Tibial artery (tissue), 4 donors: ENCODE measurements around the gene TNS4.
"Not testable (repeated sequence)": the region's sequence is repeated elsewhere in the genome, so short reads cannot be mapped to it uniquely, and the experiment has no call there.

Experiments used
- DNase-seq, 2 donors: peaks; one replicate each; pipeline ENCODE4 v3.0.0-alpha.2; 2019
- H3K27ac ChIP-seq, 2 donors: fragments of 200-600 bp; sonication (generic) in 1 of 2; 1 replicate in 1 of 2; 2 replicates in 1 of 2; pipeline ENCODE4 v1.5.1; 2018 to 2019; ENCODE audit warnings: mild to moderate bottlenecking in 1 of 2
- H3K27me3 ChIP-seq, 2 donors: fragments of 200-600 bp; sonication (generic) in 1 of 2; one replicate each; pipeline versions ENCODE4 v1.5.1 to v1.6.0; 2016 to 2019
- H3K36me3 ChIP-seq, 3 donors: fragments of 200-600 bp; sonication (generic) in 2 of 3; one replicate each; pipeline ENCODE4 v1.5.1; 2016 to 2019; ENCODE audit warnings: mild to moderate bottlenecking in 2 of 3
- H3K4me1 ChIP-seq, 4 donors: fragments of 200-600 bp; sonication (generic) in 2 of 4; 1 replicate in 3 of 4; 2 replicates in 1 of 4; pipeline ENCODE4 v1.5.1; 2016 to 2019
- H3K4me3 ChIP-seq, 2 donors: fragments of 200-600 bp; sonication (generic) in 1 of 2; 1 replicate in 1 of 2; 2 replicates in 1 of 2; pipeline ENCODE4 v1.5.1; 2018 to 2019; ENCODE audit warnings: mild to moderate bottlenecking in 2 of 2
- H3K9me3 ChIP-seq, 3 donors: fragments of 200-600 bp; sonication (generic) in 1 of 3; one replicate each; pipeline ENCODE4 v1.5.1; 2016 to 2019
- intact Hi-C: fragments of 100-400 bp; cut with DNase I; formaldehyde crosslinking; loops from one replicate; pipeline ENCODE4 v1.15.0; 2023; ENCODE audit warnings: low total_unique reads
- TF ChIP-seq, protein P1 (sequence below), 2 experiments: fragments of 200-600 bp in 1 of 2; fragments of 450-650 bp in 1 of 2; IDR thresholded peaks; one replicate each; pipeline ENCODE4 v1.5.1; 2017 to 2019; ENCODE audit warnings: antibody characterized with exemption in 2 of 2, mild to moderate bottlenecking in 1 of 2, moderate library complexity in 1 of 2

Gene TNS4

DNA sequence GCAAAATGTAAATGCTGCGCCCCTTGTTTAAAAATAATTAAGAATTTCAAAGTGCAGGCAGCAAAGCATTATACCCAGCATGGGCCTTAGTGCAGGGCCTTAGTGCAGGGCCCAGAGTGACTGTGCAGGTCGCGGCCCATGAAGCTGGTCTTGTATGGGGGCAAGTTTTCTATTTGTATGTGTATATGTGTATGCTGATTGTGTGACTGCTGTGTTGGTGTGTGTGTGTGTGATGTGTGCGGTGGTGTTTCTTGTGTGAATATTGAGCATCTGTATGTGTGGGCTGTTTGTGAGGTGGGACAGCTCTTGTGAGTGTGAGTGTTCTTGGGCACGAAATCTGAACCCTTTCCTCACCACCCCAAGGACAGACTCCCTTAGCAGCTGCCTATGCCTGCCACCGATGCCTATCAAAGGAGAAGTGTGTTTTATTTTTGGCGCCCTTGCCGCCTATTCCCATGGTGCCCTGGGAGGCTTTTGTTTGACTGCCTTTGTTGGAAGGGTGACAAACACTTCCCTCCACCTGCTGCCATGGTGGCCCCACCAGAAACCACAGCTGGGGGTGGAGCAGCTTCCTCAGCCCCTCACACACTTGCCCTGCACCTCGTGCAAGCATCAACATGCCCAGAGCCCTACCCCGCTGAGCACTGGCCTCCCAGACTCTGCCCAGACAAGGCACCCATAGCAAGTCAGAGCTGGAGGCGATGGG is 45.8 kb upstream of the TNS4 start:
- intact Hi-C loops: no loop called here
- no peak overlapping the region for H3K4me3 ChIP-seq
- H3K9me3 ChIP-seq: no peaks in the 10 kb centered on the region
- TF ChIP-seq, protein P1, sequence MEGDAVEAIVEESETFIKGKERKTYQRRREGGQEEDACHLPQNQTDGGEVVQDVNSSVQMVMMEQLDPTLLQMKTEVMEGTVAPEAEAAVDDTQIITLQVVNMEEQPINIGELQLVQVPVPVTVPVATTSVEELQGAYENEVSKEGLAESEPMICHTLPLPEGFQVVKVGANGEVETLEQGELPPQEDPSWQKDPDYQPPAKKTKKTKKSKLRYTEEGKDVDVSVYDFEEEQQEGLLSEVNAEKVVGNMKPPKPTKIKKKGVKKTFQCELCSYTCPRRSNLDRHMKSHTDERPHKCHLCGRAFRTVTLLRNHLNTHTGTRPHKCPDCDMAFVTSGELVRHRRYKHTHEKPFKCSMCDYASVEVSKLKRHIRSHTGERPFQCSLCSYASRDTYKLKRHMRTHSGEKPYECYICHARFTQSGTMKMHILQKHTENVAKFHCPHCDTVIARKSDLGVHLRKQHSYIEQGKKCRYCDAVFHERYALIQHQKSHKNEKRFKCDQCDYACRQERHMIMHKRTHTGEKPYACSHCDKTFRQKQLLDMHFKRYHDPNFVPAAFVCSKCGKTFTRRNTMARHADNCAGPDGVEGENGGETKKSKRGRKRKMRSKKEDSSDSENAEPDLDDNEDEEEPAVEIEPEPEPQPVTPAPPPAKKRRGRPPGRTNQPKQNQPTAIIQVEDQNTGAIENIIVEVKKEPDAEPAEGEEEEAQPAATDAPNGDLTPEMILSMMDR (IDR thresholded peaks at IDR 0.05): no peak
- no peaks in the 10 kb centered on the region for H3K36me3 ChIP-seq
- H3K4me1 ChIP-seq: peaks cover 12 to 71% (median 56%) of the 10 kb centered on the region in 4 donors
- DNase-seq: peak; percentile 15 to 60
- no peaks in the 10 kb centered on the region for H3K27me3 ChIP-seq
- peak overlapping the region; percentile 78 to 79 for H3K27ac ChIP-seq

GRCh38 chr17:40546497-40546896 is 45.1 kb upstream of the TNS4 start:
- H3K27ac ChIP-seq, H3K27me3 ChIP-seq, intact Hi-C loops, H3K36me3 ChIP-seq, H3K9me3 ChIP-seq, H3K4me3 ChIP-seq: not testable (repeated sequence)
- DNase-seq: peak in 1 of 2 donors; percentile 5
- H3K4me1 ChIP-seq: peaks cover 10 to 71% (median 56%) of the 10 kb centered on the region in 4 donors

GRCh38 chr17:40545660-40546059 is 44.2 kb upstream of the TNS4 start:
- peak; percentile 9 to 62 for DNase-seq
- TF ChIP-seq, protein P1 (IDR thresholded peaks at IDR 0.05): no peak
- intact Hi-C loops: no loop called here
- peaks cover 6 to 69% (median 51%) of the 10 kb centered on the region in 4 donors for H3K4me1 ChIP-seq
- H3K36me3 ChIP-seq: no peaks in the 10 kb centered on the region
- H3K9me3 ChIP-seq: no peaks in the 10 kb centered on the region
- no peaks in the 10 kb centered on the region for H3K27me3 ChIP-seq
- no peak overlapping the region for H3K4me3 ChIP-seq
- H3K27ac ChIP-seq: no peak overlapping the region

DNA sequence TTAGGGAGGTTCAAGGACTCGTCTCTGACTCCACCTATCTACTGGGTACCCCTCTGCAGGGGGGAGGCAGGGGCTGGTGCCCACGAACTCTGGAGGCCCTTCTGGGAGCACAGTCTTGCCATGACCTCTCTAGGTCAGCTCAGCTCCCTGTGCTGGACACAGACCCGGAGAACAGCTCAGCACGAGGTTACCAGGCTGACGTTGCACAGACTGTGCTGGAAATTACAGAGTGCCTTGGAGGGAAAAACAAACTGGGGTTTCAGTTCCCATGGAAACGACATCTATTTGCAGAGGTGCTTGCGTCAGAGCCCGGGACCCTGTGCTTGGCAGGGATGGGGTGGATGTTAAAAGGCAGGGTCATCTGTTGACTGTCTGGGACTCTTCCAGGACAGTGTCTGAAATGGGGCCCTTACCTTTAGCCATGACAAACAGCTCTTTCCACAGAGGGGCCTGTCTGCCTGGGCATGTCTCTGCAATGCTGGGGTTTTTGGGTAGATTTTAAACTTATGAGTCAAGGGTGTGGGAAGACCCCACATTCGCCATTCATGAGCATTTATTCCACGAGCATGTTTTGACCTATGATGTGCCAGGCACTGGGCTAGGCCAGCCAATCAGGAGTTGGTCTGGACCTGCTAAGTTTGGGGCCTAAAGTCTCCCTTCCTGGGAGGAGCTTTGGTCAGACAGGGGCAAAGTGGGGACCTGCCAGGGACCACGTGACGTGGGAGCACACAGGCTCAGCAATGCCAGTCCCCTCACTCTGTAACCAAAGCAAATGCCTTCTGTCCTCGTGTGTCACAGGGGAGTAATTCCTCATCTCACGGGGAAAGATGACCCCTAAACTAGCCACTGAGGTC is 41.4 kb upstream of the TNS4 start:
- H3K4me1 ChIP-seq: peaks cover 6 to 63% (median 46%) of the 10 kb centered on the region in 4 donors
- intact Hi-C loops: no loop called here
- TF ChIP-seq, protein P1 (IDR thresholded peaks at IDR 0.05): no peak

GRCh38 chr17:40541873-40542557 is 40.6 kb upstream of the TNS4 start:
- TF ChIP-seq, protein P1 (IDR thresholded peaks at IDR 0.05): no peak
- no peak overlapping the region for H3K4me3 ChIP-seq
- H3K9me3 ChIP-seq: no peaks in the 10 kb centered on the region
- H3K27ac ChIP-seq: peak overlapping the region; percentile 88 to 91
- intact Hi-C loops: no loop called here
- H3K36me3 ChIP-seq: no peaks in the 10 kb centered on the region
- H3K27me3 ChIP-seq: no peaks in the 10 kb centered on the region
- peak; percentile 65 to 76 for DNase-seq
- H3K4me1 ChIP-seq: peaks cover 6 to 62% (median 53%) of the 10 kb centered on the region in 4 donors

More for the DNA sequence above, 41.4 kb upstream of the TNS4 start:
- peak; percentile 93 to 95 for DNase-seq
- Histone ChIP-seq H3K36me3 (no peaks in the 10 kb centered on the region), H3K27ac (peak overlapping the region; percentile 88 to 91), H3K4me3 (no peak overlapping the region), H3K9me3 (no peaks in the 10 kb centered on the region), H3K27me3 (no peaks in the 10 kb centered on the region)
